Prostate gland (tissue), 2 donors: ENCODE measurements around the gene SSUH2.

ENCODE experiments used
- POLR2A ChIP-seq: fragments of 450-650 bp; IDR thresholded peaks from one replicate; pipeline ENCODE4 v1.6.1; 2016; ENCODE audit warnings: antibody characterized with exemption, mild to moderate bottlenecking
- POLR2AphosphoS5 ChIP-seq: sonication (generic); formaldehyde crosslinking; IDR thresholded peaks from one replicate; pipeline ENCODE4 v1.6.1; 2017; ENCODE audit warnings: antibody characterized with exemption
- TF ChIP-seq, protein P1 (sequence below), 4 experiments: fragments of 200-600 bp in 2 of 4; fragments of 450-650 bp in 2 of 4; sonication (generic) in 2 of 4; IDR thresholded peaks; 1 replicate in 3 of 4; 2 replicates in 1 of 4; pipeline ENCODE4 v1.5.1; 2016 to 2019; ENCODE audit warnings: antibody characterized with exemption in 4 of 4, mild to moderate bottlenecking in 2 of 4, moderate library complexity in 2 of 4

DNA sequence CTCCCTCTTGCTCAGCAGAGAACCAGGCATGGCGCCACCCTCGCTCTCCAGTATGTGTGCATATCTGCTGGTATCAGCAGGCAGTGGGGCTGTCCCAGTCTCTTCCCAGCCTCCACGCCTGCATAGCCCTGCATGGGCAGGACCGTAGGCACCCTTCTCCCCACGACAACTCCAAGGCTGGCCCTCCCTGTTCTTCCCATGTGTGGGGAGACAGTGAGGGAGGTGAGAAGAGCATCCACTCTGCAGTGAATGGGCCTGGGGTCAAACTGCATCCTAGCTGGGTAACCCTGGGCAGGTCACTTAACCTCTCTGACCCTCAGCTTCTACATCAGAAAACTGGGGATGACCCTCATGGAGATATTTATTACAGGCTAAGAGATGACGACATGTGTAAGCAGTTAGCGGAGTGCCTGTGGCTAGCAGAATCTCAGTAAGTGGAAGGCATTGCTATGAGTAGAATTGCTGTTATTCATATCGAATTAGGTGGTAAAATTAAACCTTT, 13.3 kb upstream of the SSUH2 start:
- TF ChIP-seq, protein P1, sequence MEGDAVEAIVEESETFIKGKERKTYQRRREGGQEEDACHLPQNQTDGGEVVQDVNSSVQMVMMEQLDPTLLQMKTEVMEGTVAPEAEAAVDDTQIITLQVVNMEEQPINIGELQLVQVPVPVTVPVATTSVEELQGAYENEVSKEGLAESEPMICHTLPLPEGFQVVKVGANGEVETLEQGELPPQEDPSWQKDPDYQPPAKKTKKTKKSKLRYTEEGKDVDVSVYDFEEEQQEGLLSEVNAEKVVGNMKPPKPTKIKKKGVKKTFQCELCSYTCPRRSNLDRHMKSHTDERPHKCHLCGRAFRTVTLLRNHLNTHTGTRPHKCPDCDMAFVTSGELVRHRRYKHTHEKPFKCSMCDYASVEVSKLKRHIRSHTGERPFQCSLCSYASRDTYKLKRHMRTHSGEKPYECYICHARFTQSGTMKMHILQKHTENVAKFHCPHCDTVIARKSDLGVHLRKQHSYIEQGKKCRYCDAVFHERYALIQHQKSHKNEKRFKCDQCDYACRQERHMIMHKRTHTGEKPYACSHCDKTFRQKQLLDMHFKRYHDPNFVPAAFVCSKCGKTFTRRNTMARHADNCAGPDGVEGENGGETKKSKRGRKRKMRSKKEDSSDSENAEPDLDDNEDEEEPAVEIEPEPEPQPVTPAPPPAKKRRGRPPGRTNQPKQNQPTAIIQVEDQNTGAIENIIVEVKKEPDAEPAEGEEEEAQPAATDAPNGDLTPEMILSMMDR (IDR thresholded peaks at IDR 0.05): no peak
- TF ChIP-seq POLR2AphosphoS5 (no peak), POLR2A (no peak)
